A549 (cell line): Measurements from ENCODE around the gene SPARC. TPM values are rescaled to one million over a fixed set of nuclear protein-coding genes. Genes with fewer than 3 reads are reported as not detected.

Experiments used
- ATAC-seq, 2 experiments: fragments of 200-7000 bp in 1 of 2; fragments of >200 bp in 1 of 2; cut with Nextera tagmentation in 1 of 2; cut with Tn5 transposase in 1 of 2; 3 replicates each; pipeline versions ENCODE4 v1.8.0 to v1.9.1; 2018 to 2020; ENCODE audit warnings: mild to moderate bottlenecking in 1 of 2, moderate library complexity in 1 of 2
- CTCF ChIA-PET: fragments of 300-600 bp; sonication (Branson Sonifier 250); formaldehyde crosslinking; extraction: SDS; loops from one replicate; lab custom pipeline; 2021; ENCODE audit warnings: antibody characterized with exemption, inconsistent platforms; lab: Yijun Ruan, JAX
- POLR2A ChIA-PET: fragments of 350-600 bp; formaldehyde crosslinking; extraction: SDS; loops from one replicate; lab custom pipeline; 2021; ENCODE audit warnings: antibody characterized with exemption, inconsistent platforms; lab: Yijun Ruan, JAX
- DNase-seq, 2 experiments: peaks; one replicate each; pipeline versions ENCODE4 v3.0.0 to v3.0.0-alpha.2; 2011 to 2016; ENCODE audit warnings: low read depth in 1 of 2, low spot score in 1 of 2
- FAIRE-seq: peaks from 2 replicates; lab custom pipeline; 2011; peaks lifted over from hg19 to GRCh38; lab: Jason Lieb, UNC
- H3K27ac ChIP-seq, 2 experiments: fragments of >200 bp; sonication (Bioruptor Twin); formaldehyde crosslinking; 3 replicates each; pipeline ENCODE4 v1.5.1; 2016 to 2017
- H3K4me1 ChIP-seq: fragments of >200 bp; sonication (Bioruptor Twin); formaldehyde crosslinking; 3 replicates; pipeline ENCODE4 v1.6.1; 2016
- H3K4me2 ChIP-seq: fragments of >200 bp; sonication (Bioruptor Twin); formaldehyde crosslinking; 3 replicates; pipeline ENCODE4 v1.6.1; 2016
- H3K4me3 ChIP-seq: fragments of >200 bp; sonication (Bioruptor Twin); formaldehyde crosslinking; 3 replicates; pipeline ENCODE4 v1.5.1; 2016
- H3K9me3 ChIP-seq: fragments of >200 bp; sonication (Bioruptor Twin); formaldehyde crosslinking; 3 replicates; pipeline ENCODE4 v1.6.1; 2016
- BCL3 ChIP-seq: fragments of >200 bp; sonication (Bioruptor Twin); formaldehyde crosslinking; IDR thresholded peaks from 3 replicates; pipeline ENCODE4 v1.6.1; 2016
- CBX2 ChIP-seq: fragments of 200-600 bp; sonication (generic); IDR thresholded peaks from 2 replicates; pipeline ENCODE4 v1.6.1; 2016; ENCODE audit warnings: low read depth, mild to moderate bottlenecking, borderline replicate concordance
- CBX8 ChIP-seq: fragments of 200-600 bp; sonication (generic); IDR thresholded peaks from 2 replicates; pipeline ENCODE4 v1.6.1; 2016
- CEBPB ChIP-seq, 2 experiments: fragments of >200 bp in 1 of 2; sonication (Bioruptor Twin) in 1 of 2; formaldehyde crosslinking in 1 of 2; IDR thresholded peaks; 2 replicates each; pipeline ENCODE4 v1.6.1; 2012 to 2016
- CTCF ChIP-seq: fragments of >200 bp; sonication (Bioruptor Twin); formaldehyde crosslinking; IDR thresholded peaks from 3 replicates; pipeline ENCODE4 v1.5.1; 2016
- E2F6 ChIP-seq: IDR thresholded peaks from 2 replicates; pipeline ENCODE4 v1.6.1; 2012; ENCODE audit warnings: low read depth, borderline replicate concordance
- EHF ChIP-seq: fragments of 250-450 bp; sonication (Bioruptor Pico); IDR thresholded peaks from 2 replicates; pipeline ENCODE4 v1.5.0; 2020; ENCODE audit warnings: mild to moderate bottlenecking
- EP300 ChIP-seq, 2 experiments: fragments of >200 bp; sonication (Bioruptor Twin); formaldehyde crosslinking; IDR thresholded peaks; 2 replicates in 1 of 2; 3 replicates in 1 of 2; pipeline ENCODE4 v1.6.1; 2016 to 2017
- FOSB ChIP-seq: fragments of 250-450 bp; sonication (Bioruptor Pico); IDR thresholded peaks from 2 replicates; pipeline ENCODE4 v1.5.0; 2020; ENCODE audit warnings: mild to moderate bottlenecking, moderate library complexity
- FOXS1 ChIP-seq: fragments of 250-450 bp; sonication (Bioruptor Pico); IDR thresholded peaks from 2 replicates; pipeline ENCODE4 v1.5.0; 2020; ENCODE audit warnings: mild to moderate bottlenecking, moderate library complexity
- HDAC2 ChIP-seq: fragments of 200-600 bp; sonication (generic); IDR thresholded peaks from 2 replicates; pipeline ENCODE4 v1.6.1; 2016
- HES2 ChIP-seq: fragments of >200 bp; sonication (Bioruptor Twin); formaldehyde crosslinking; IDR thresholded peaks from 2 replicates; pipeline ENCODE4 v1.6.1; 2016
- HOXB13 ChIP-seq: fragments of 250-450 bp; sonication (Bioruptor Pico); IDR thresholded peaks from 2 replicates; pipeline ENCODE4 v1.5.0; 2020; ENCODE audit warnings: low read depth, mild to moderate bottlenecking, moderate library complexity
- KDM1A ChIP-seq: fragments of 200-600 bp; sonication (generic); IDR thresholded peaks from 2 replicates; pipeline ENCODE4 v1.6.1; 2016; ENCODE audit warnings: low read depth, mild to moderate bottlenecking
- MAZ ChIP-seq: fragments of 150-350 bp; IDR thresholded peaks from 2 replicates; pipeline ENCODE4 v1.6.1; 2014; ENCODE audit warnings: antibody characterized with exemption, low read depth, low read length, borderline replicate concordance
- MYC ChIP-seq: IDR thresholded peaks from 2 replicates; pipeline ENCODE4 v1.6.1; 2012; ENCODE audit warnings: mild to moderate bottlenecking, inconsistent platforms, low read length, improper control_type of control experiment, borderline replicate concordance
- NPAS2 ChIP-seq: fragments of 250-450 bp; sonication (Bioruptor Pico); IDR thresholded peaks from 2 replicates; pipeline ENCODE4 v1.8.0; 2022; ENCODE audit warnings: mild to moderate bottlenecking, moderate library complexity, borderline replicate concordance
- POLR2A ChIP-seq: IDR thresholded peaks from 2 replicates; pipeline ENCODE4 v1.6.1; 2012; ENCODE audit warnings: mild to moderate bottlenecking, low read length
- RCOR1 ChIP-seq: fragments of 150-350 bp; IDR thresholded peaks from 2 replicates; pipeline ENCODE4 v1.6.1; 2014; ENCODE audit warnings: antibody characterized with exemption, low read length, low read depth
- RNF2 ChIP-seq: fragments of 200-600 bp; sonication (generic); IDR thresholded peaks from 2 replicates; pipeline ENCODE4 v1.6.1; 2016; ENCODE audit warnings: low read depth, mild to moderate bottlenecking, antibody characterized with exemption, moderate library complexity, borderline replicate concordance
- TFCP2L1 ChIP-seq: fragments of 250-450 bp; sonication (Bioruptor Pico); IDR thresholded peaks from 2 replicates; pipeline ENCODE4 v1.5.0; 2021; ENCODE audit warnings: mild to moderate bottlenecking
- USF2 ChIP-seq: fragments of 450-650 bp; IDR thresholded peaks from 2 replicates; pipeline ENCODE4 v1.6.1; 2014; ENCODE audit warnings: antibody characterized with exemption
- ZFP36 ChIP-seq: fragments of 450-650 bp; IDR thresholded peaks from 2 replicates; pipeline ENCODE4 v1.6.1; 2014; ENCODE audit warnings: borderline replicate concordance; ENCODE audit not compliant: partially characterized antibody
- ZNF302 ChIP-seq: fragments of 250-450 bp; sonication (Bioruptor Pico); IDR thresholded peaks from 2 replicates; pipeline ENCODE4 v1.9.0; 2021; ENCODE audit warnings: inconsistent platforms, mild to moderate bottlenecking, moderate library complexity
- WGBS: methylation state at CpG from one replicate; pipeline ENCODE4 v1.1.6; 2017; ENCODE audit errors: missing lambda C conversion rate; 5-methylcytosine and 5-hydroxymethylcytosine counted together
- polyA plus RNA-seq, 4 experiments: library from polyadenylated mRNA; depleted of rRNA in 3 of 4; stranded (reverse); fragments of >200 nt; fragmentation: RNase III in 1 of 4; extraction: RNeasy Plus Mini Kit Qiagen cat#74134 plus additional on column Dnase treatment in 1 of 4; gene quantifications; 2 replicates in 3 of 4; 3 replicates in 1 of 4; pipeline ENCODE4 v1.2.3, GENCODE V29; 2011 to 2017

SPARC gene
- polyA plus RNA-seq, 2 of the 4 experiments (the other 2 are of a cell fraction) = 33.8 to 45.7 TPM

- no peak for FAIRE-seq
- DNase-seq = no peak
- Histone ChIP-seq H3K4me3 (no peak overlapping the region), H3K27ac (no peak overlapping the region), H3K4me1 (no peaks in the 10 kb centered on the region), H3K9me3 (no peaks in the 10 kb centered on the region)
- 20% methylated on average over 5 of the region's 5 CpGs for WGBS
- CTCF ChIA-PET = interaction anchor here (0.7 to 2.3 kb wide), 5 partner anchors 8 to 199 kb away, joined by 3 to 12 read pairs (median 3); partner anchors contain the start of gene SLC36A1
- no peak for TF ChIP-seq CEBPB (IDR thresholded peaks at IDR 0.05)
- TF ChIP-seq FOSB (CRISPR knock-in tag) = no peak
- TF ChIP-seq, all 56 proteins: peak for 0
- H3K4me2 ChIP-seq = no peak overlapping the region
- POLR2A ChIA-PET = no interaction called here
- ATAC-seq = no peak
These were observed 40.4 kb downstream of the SPARC start for GRCh38 chr5:151646334-151646733.

GRCh38 chr5:151643388-151643787 is 43.3 kb downstream of the SPARC start:
- 50% methylated on average over 6 of the region's 6 CpGs for WGBS
- DNase-seq (no peak), ATAC-seq (no peak), FAIRE-seq (no peak)
- Histone ChIP-seq H3K9me3 (no peaks in the 10 kb centered on the region), H3K4me3 (no peak overlapping the region), H3K27ac (no peak overlapping the region), H3K4me1 (no peaks in the 10 kb centered on the region), H3K4me2 (no peak overlapping the region)
- CTCF ChIA-PET = interaction anchor here (0.9 to 1.3 kb wide), 2 partner anchors 9 to 144 kb away, joined by 3 to 7 read pairs; no protein-coding TSS in a partner anchor
- TF ChIP-seq FOXS1 (CRISPR knock-in tag) (no peak), HES2 (no peak), CTCF (no peak), EP300 (IDR thresholded peaks at IDR 0.05) (no peak)
- POLR2A ChIA-PET = no interaction called here

GRCh38 chr5:151642472-151643140 is 44.1 kb downstream of the SPARC start:
- ChIA-PET POLR2A (no interaction called here), CTCF (interaction anchor here (1.3 kb wide), 2 partner anchors 10 to 16 kb away, joined by 3 to 7 read pairs; no protein-coding TSS in a partner anchor)
- 28% methylated on average over 3 of the region's 3 CpGs for WGBS
- DNase-seq = no peak
- Histone ChIP-seq H3K9me3 (no peaks in the 10 kb centered on the region), H3K4me1 (no peaks in the 10 kb centered on the region), H3K27ac (no peak overlapping the region), H3K4me3 (no peak overlapping the region), H3K4me2 (no peak overlapping the region)
- no peak for TF ChIP-seq USF2
- no peak for TF ChIP-seq ZNF302 (CRISPR knock-in tag)
- no peak for TF ChIP-seq HOXB13 (CRISPR knock-in tag)
- TF ChIP-seq ZFP36 = no peak
- TF ChIP-seq KDM1A = no peak
- TF ChIP-seq RNF2 = no peak
- no peak for TF ChIP-seq NPAS2
- TF ChIP-seq CBX2 = no peak
- no peak for TF ChIP-seq BCL3
- TF ChIP-seq CBX8 = no peak
- no peak for TF ChIP-seq MAZ
- no peak for TF ChIP-seq CTCF
- TF ChIP-seq HDAC2 = no peak
- TF ChIP-seq MYC = no peak
- no peak for TF ChIP-seq E2F6
- no peak for TF ChIP-seq FOXS1 (CRISPR knock-in tag)
- no peak for TF ChIP-seq TFCP2L1
- TF ChIP-seq POLR2A = no peak
- TF ChIP-seq RCOR1 = no peak
- TF ChIP-seq EHF (CRISPR knock-in tag) = no peak
- no peak for ATAC-seq
- FAIRE-seq = no peak
